Right ventricle myocardium inferior (tissue), 1 donor: Measurements from ENCODE around the gene CORO7. TPM values are rescaled to one million over a fixed set of nuclear protein-coding genes. Genes with fewer than 3 reads are reported as not detected.

Experiments
- ATAC-seq: fragments of 200-7000 bp; cut with Tn5 transposase; one replicate; pipeline ENCODE4 v1.9.1; 2020; ENCODE audit warnings: mild to moderate bottlenecking, moderate library complexity
- DNase-seq: peaks from one replicate; pipeline ENCODE4 v3.0.0; 2021; ENCODE audit errors: missing footprints
- intact Hi-C: fragments of 100-400 bp; cut with DNase I; formaldehyde crosslinking; loops from one replicate; pipeline ENCODE4 v1.11.0; 2022
- total RNA-seq: library from RNA; stranded (reverse); fragmentation: NEBNext Ultra II Directional; extraction: Animal tissue kit (Norgen Biotek cat#: 25700); gene quantifications from one replicate; pipeline ENCODE4 v1.2.1, GENCODE V29; 2021
- donor health status: DM: no; HTN: yes; CAD: no; lungs with severe emphysema.

CORO7 gene
- total RNA-seq, 1 donor from 2014 or later: 11.6 TPM

DNA sequence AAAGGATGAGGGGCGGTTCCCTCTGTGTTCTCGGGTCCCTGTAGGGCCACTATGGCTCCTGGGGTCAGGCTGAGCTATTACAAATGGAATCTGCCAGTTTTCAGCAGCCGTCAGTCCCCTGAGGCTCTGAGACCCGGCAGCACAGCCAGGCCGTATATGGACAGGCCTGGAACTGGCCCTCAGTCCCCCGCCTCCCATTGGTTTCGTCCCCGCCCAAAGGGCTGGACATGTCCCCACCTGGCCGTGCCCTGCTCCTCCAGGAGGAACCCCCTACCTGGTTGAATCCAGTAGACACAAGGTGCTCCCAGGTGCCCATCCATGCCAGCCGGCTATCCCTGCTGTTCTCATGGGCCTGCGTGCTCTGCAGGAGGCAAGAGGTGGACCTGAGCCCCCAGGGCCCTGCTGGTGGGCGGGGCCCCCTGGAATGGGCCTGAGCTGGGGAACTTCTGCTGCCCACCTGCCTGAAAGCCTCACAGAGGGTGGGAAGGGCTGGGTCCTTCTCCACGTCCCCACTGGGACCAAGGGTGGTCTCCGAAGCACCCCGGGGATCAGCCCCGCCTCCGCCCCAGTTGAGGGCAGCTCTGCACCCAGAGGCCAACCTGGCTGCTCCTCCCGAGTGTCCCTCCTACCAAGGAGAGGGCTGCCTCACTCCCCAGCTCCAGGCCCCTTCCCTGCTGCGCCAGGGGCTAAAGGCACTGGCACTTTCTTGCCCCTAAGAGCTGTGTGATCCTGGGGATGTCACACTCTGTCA, 27.9 kb downstream of the CORO7 start:
- ATAC-seq: peak; percentile 49
- intact Hi-C loops: no loop called here
- DNase-seq: peak; percentile 61

DNA sequence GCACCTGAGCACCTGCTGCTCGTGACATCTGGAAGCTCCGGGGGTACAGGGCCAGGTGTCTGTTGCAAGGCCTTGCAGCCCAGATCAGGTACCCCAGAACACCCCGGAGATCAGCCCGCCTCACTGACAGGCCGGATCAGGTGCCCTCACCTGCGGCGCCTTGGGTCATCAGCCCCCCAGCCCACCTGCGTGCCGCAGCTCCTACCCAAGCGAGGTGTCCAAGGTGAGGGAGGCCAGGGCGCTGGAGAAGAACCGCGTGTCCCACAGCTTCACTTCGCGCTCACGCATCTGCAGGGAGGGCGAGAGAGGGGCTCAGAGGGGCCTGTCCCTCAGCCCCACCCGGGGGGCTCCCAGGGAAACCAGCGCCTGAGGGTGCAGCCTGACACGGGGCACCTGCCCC, 28.6 kb downstream of the CORO7 start:
- intact Hi-C loops: no loop called here
- no peak for DNase-seq
- ATAC-seq: no peak

DNA sequence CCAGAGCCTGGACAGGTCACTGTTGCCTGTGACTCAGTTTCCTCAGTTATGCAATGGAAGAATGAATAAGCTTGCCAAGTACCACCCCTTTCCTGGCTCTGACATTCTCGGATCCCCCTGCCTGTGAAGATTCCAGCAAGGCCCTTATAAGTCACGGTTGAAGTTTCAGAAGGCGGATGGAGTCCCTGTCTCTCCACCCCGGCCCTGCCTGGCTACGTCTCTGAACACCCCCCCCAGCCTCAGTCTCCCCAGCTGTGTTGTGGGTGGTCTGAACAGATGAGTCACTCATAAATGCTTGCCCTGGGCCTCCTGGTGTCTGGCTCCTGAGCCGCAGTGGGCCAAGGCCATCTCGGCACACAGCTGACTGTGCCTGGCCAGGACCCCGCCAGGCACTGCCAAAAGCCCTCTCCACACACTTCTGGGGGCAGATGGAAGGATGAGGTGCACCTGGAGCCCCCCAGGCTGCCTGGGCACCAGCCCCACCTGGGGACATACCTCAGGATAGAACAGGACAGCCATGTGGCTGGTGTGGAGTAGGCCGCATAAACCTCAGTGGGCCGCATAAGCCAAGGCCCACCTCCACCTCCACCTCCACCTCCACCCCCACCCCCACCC, 29.3 kb downstream of the CORO7 start:
- DNase-seq: peak; percentile 8
- ATAC-seq: no peak
- intact Hi-C loops: no loop called here

DNA sequence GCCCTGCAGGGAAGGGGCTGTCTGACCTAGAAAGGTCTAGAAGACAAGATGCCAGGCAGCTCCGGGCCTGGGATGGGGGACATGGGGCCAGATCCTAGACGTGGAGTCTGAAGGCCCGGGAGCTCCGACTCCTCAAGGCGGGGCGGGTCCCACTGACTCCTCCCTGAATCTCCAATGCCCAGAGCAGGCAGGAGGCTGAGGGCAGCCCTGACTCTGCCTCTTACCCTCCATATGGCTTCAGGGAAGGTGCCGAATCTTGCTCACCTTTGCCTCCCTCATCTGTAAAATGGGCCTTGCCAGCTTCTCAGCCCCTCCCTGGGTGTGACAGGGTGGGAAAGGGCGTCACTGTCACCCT, 30.0 kb downstream of the CORO7 start:
- ATAC-seq: no peak
- intact Hi-C loops: no loop called here
- peak; percentile 63 for DNase-seq

DNA sequence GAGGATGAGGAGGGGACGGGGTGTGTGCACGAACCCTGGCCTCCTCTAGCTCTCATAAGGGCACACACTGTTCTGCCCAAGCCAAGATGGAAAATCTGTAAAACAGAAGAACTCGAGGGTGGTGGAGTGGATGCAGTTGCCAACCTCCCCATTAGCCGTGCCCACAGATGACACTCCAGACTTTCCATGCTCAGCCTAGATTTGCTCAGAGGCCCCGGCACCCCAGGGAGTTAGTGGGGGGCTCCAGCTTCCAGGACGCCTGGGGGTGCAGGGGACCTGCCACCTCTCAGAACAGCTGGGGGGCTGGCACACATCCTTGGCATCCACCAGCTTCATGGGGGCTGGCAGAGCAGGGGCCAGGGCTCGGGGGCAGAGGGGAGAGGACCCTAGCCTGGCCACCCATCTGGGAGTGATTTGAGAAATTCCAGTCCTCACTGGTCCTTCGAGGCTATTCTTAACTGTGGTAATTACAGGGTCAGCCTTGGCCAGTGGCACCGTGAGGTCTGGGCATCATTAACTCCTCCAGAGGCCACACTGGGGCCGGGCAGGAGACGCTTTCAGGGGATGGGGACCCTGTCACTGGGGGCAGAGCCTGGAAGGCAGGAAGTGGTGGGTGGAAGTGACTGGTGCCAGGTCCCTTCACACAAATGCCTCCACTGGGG, 30.5 kb downstream of the CORO7 start:
- ATAC-seq (no peak), DNase-seq (no peak)
- intact Hi-C loops: no loop called here

DNA sequence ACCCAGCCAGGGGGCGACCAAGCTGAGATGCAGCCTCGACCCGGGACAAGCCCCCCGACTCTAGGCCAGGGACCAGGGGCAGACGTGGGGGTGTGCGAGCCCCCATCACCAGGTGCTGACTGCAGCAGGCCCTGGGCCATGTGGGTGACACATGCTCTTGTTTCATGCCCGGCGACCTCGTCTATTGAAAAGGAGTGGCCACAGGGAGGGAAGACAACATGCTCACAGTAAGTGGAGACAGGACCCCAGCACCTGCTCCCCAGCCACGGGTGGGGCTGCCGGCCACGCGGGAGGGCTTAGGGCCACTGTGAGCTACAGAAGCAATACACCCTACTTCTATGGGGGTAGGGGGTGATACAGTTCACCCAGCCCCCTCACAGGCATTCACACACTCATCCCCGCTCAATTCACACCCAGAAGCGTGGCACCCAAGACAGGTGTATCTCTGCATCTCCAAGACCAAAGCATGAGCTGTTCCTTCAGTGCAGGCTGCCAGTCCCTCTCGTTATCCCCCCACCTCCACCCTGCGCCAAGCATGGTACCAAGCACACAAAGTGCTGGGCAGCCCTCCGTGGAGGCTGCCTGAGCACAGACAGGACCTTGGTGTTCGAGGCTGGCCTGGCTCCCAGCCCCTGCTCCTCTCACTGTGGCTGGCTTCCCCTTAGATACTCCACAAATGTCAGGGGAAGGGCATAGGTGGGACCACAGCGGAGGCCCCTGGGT, 31.2 kb downstream of the CORO7 start:
- DNase-seq (peak; percentile 42), ATAC-seq (no peak)
- intact Hi-C loops: no loop called here

DNA sequence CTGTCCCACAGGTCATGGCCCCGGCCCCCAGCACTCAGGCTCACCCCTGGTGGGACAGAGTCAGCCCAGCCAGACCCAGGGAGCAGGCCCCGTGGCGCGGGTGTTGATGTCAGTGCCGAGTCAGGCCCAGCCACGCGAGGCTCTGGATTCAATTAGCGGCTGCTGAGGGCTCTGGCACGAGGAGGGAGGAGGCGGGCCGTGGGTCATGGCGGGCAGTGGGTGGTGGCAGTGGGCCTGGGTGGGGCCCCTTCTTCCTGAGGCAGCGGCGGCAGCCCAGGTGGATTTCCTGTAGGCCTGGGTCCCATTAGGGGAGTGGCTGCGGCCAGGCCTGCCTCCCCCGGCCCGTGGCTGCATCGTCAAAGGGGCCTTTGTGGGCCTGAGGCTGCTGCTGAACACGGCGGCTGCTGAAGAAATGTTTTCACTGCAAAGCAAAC, 31.9 kb downstream of the CORO7 start:
- ATAC-seq: peak; percentile 9
- DNase-seq: no peak
- intact Hi-C loops: no loop called here

DNA sequence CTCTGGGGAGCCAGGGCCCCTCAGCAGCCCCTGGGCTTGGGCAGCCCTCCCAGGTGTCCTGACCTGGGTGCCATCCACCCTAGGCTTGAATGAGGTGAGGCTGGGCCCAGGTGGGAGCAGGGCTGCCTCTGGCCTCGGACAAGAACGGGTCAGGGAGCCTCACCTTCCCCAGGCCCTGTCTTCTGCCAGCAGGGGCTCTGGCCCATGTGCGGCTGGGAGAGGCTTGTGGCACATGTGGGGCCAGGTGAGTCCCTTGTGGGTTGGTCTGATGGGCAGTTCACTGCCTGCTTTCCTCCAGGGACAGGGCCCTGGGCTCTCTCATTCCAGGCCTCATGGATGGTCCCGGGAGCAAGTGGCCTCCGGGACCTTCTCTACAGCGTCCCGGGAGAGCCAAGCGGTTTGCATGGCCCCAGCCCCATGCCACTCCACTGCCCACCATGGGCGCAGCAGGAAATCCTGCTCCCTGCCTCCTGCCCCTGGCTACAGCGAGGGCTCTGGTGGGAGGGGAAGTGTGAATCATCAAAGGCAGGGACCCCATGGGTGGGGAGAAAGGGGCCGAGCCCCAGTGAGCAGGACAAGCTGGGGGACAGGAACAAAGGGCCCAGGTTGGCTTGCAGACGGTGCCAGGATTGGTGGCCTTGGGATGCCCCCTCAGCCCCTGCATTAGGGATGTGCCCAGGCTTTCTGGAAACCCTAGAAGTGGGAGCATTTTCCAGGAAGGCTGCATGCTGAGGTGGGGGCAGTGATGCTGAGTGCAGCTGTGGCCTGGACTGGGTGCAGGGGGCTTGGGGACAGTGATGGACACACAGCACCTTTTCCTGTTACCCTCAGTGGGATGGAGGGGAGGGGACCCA, 32.6 kb downstream of the CORO7 start:
- intact Hi-C loops: no loop called here
- ATAC-seq (no peak), DNase-seq (no peak)

DNA sequence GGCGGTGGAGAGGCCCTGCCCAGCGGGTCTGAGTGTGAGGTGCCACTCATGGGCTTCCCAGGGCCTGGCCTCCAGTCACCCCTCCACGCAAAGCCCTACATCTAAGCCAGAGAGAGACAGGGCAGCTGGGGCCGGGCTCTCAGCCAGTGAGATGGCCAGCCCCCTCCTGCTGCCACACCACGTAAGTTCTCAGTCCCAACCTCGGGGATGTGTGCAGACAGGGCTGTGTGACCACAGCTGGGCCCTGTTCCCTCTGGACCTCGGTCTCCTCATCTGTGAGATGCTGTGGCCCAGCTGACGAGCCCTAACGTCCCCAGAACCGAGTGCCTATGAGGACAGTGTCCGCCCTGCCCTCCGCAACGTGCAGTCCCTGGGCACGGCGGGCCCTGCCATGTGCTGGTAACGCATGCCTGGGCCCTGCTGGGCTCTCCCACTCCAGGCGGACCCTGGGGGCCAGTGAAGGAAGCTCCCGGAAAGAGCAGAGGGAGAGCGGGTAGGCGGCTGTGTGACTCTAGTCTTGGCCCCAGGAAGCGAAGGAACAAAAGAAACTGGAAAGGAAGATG, 33.5 kb downstream of the CORO7 start:
- DNase-seq (no peak), ATAC-seq (no peak)
- intact Hi-C loops: no loop called here

DNA sequence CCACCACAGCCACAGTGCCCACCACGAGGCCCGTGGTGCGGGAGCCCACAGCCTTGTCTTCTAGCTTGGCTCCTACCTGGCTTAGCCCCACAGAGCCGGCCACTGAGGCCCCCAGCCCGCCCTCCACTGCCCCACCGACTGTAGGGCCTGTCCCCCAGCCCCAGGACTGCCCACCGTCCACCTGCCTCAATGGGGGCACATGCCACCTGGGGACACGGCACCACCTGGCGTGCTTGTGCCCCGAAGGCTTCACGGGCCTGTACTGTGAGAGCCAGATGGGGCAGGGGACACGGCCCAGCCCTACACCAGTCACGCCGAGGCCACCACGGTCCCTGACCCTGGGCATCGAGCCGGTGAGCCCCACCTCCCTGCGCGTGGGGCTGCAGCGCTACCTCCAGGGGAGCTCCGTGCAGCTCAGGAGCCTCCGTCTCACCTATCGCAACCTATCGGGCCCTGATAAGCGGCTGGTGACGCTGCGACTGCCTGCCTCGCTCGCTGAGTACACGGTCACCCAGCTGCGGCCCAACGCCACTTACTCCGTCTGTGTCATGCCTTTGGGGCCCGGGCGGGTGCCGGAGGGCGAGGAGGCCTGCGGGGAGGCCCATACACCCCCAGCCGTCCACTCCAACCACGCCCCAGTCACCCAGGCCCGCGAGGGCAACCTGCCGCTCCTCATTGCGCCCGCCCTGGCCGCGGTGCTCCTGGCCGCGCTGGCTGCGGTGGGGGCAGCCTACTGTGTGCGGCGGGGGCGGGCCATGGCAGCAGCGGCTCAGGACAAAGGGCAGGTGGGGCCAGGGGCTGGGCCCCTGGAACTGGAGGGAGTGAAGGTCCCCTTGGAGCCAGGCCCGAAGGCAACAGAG, 34.2 kb downstream of the CORO7 start:
- DNase-seq: no peak
- no peak for ATAC-seq
- intact Hi-C loops: no loop called here

DNA sequence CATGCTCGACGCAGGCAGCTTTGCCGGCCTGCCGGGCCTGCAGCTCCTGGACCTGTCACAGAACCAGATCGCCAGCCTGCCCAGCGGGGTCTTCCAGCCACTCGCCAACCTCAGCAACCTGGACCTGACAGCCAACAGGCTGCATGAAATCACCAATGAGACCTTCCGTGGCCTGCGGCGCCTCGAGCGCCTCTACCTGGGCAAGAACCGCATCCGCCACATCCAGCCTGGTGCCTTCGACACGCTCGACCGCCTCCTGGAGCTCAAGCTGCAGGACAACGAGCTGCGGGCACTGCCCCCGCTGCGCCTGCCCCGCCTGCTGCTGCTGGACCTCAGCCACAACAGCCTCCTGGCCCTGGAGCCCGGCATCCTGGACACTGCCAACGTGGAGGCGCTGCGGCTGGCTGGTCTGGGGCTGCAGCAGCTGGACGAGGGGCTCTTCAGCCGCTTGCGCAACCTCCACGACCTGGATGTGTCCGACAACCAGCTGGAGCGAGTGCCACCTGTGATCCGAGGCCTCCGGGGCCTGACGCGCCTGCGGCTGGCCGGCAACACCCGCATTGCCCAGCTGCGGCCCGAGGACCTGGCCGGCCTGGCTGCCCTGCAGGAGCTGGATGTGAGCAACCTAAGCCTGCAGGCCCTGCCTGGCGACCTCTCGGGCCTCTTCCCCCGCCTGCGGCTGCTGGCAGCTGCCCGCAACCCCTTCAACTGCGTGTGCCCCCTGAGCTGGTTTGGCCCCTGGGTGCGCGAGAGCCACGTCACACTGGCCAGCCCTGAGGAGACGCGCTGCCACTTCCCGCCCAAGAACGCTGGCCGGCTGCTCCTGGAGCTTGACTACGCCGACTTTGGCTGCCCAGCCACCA, 35.1 kb downstream of the CORO7 start:
- no peak for ATAC-seq
- no peak for DNase-seq
- intact Hi-C loops: no loop called here

DNA sequence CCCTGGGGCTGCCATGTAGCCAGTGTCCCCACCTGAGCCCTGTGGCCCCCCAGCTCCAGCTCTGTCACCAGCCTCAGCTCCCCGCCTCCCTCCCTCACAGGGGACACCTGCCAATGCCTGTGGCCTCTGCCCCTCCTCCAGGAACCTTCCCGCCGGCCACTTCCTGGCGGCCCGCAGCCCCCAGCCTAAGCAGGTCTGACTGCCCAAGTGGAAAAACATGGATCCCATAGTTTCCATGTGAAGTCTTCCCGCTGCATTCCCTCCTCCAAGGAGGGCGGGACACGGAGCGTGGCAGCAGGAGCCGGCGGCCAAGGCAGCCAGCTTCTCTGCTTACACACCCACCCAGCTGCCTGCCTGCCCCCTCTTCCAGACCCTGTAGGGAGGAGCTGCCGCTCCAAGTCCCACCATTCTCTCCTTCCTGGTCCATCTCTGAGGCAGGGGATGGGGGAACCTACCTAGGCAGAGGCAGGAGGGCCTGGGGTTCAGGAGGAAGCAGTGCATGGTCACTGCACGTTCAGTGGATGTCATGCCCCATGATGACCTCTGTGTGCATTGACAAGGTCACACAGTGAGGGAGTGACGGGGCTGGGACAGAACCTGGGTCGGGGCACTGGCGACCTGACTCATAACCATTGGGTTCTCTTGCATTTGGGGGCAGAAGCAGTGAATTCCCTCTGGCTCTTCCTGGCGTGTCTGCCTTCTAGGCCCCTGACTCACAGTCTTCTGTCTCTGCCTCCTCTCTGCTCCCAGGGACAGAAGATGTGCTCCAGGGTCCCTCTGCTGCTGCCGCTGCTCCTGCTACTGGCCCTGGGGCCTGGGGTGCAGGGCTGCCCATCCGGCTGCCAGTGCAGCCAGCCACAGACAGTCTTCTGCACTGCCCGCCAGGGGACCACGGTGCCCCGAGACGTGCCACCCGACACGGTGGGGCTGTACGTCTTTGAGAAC, 36.0 kb downstream of the CORO7 start:
- ATAC-seq (no peak), DNase-seq (peak; percentile 64)
- intact Hi-C loops: no loop called here

DNA sequence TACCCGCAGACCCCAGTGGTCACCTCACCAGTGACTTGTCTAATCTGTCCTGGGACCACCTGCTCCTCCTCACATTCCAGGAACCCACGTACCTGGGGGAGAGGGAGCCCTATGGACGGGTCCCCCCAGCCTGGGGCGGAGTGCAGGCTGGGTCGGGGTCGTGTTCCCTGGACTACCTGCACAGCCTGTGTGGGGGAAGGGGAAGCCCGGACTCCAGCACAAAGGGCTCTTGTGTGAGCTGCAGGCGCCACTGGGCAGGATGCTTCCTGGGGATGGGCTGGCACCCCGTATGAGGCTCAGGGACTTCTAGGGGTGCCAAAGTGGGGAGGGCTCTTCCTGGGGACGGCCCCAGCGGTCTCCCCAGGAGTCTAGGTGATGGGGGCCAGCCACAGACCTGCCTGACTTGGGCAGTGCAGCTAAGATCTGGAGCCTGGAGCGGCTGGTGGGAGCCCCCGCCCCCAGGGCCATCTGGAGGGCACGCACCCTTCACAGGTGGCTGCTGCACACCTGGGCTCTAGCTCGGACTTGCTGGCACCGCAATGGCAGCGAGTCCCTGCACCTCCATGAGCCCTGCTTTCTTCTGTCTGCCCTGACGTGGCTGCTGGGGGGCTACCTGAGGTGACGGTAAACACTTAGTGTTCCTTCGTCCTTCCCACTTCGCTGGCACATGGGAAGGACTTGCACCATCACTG, 37.3 kb downstream of the CORO7 start:
- intact Hi-C loops: no loop called here
- no peak for ATAC-seq
- peak; percentile 37 for DNase-seq

DNA sequence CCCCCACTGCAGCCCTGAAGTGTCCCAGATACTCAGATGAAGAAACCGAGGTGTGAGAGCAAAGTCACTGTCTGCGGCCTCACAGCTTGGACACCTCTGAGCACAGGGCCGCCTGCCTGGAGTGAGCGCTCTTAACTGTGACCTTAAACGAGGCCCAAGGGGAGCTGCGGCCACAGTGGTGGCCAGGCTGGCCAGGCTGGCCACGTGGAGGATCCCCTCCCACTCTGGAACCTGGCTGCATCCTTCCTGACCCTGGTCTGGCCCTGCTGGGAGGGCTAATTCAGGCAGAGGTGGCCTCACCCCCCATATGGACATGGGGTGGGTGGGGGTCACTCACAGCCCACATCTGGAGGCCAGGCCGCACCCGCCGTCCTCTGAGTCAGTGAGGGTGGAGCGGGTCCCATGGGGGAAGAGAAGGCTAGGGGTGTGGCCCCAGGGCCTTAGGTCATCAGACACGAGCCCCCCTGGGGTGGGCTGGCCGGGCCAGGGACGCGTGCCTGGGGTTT, 38.2 kb downstream of the CORO7 start:
- peak; percentile 28 for ATAC-seq
- intact Hi-C loops: no loop called here
- DNase-seq: peak; percentile 68
